SK-N-SH (cell line): Measurements from ENCODE around the gene ARHGEF17. TPM values are rescaled to one million over a fixed set of nuclear protein-coding genes. Genes with fewer than 3 reads are reported as not detected.

Experiments used
- CTCF ChIA-PET: fragments of 300-600, 350-600 bp; formaldehyde crosslinking; extraction: SDS; loops from one replicate; lab custom pipeline; 2021; lab: Yijun Ruan, JAX
- POLR2A ChIA-PET: fragments of 350-600 bp; sonication (Branson Sonifier 250); formaldehyde crosslinking; extraction: SDS; loops from one replicate; lab custom pipeline; 2020; ENCODE audit warnings: antibody characterized with exemption, inconsistent platforms; lab: Yijun Ruan, JAX
- DNase-seq: peaks from one replicate; pipeline ENCODE4 v3.0.0; 2012
- H2AFZ ChIP-seq: fragments of 200-600 bp; sonication (generic); 2 replicates; pipeline ENCODE4 v1.8.1; 2016; ENCODE audit warnings: antibody characterized with exemption, mild to moderate bottlenecking, low read depth
- H3F3A ChIP-seq: fragments of 200-600 bp; sonication (generic); replicated peaks from 2 replicates; pipeline ENCODE3; 2016; ENCODE audit warnings: antibody characterized with exemption, mild to moderate bottlenecking; ENCODE audit not compliant: insufficient read depth
- H3K27ac ChIP-seq, 2 experiments: fragments of 200-500 bp in 1 of 2; fragments of 200-600 bp in 1 of 2; sonication (Bioruptor generic) in 1 of 2; sonication (generic), shearing (Covaris generic) in 1 of 2; 2 replicates each; pipeline versions ENCODE4 v1.5.1 to v1.6.1; 2014 to 2016; ENCODE audit warnings: low read depth in 2 of 2, inconsistent platforms in 1 of 2, low read length in 1 of 2, mild to moderate bottlenecking in 1 of 2, mixed read lengths in 1 of 2
- H3K27me3 ChIP-seq: fragments of 200-600 bp; sonication (generic), shearing (Covaris generic); 2 replicates; pipeline ENCODE4 v1.6.1; 2016; ENCODE audit warnings: mixed run types; ENCODE audit not compliant: insufficient read depth
- H3K36me3 ChIP-seq, 2 experiments: fragments of 200-500 bp in 1 of 2; fragments of 200-600 bp in 1 of 2; sonication (Bioruptor generic) in 1 of 2; sonication (generic) in 1 of 2; replicated peaks in 1 of 2; 2 replicates each; pipeline versions ENCODE3 to v1.5.1; 2014 to 2016; ENCODE audit warnings: low read length in 1 of 2, mild to moderate bottlenecking in 1 of 2; ENCODE audit not compliant: insufficient read depth in 2 of 2, control insufficient read depth in 1 of 2
- H3K4me1 ChIP-seq, 2 experiments: fragments of 200-500 bp in 1 of 2; fragments of 200-600 bp in 1 of 2; sonication (Bioruptor generic) in 1 of 2; sonication (generic), shearing (Covaris generic) in 1 of 2; 2 replicates each; pipeline versions ENCODE4 v1.5.1 to v1.6.1; 2014 to 2016; ENCODE audit warnings: low read depth in 1 of 2, low read length in 1 of 2, mixed run types in 1 of 2; ENCODE audit not compliant: insufficient read depth in 2 of 2, control insufficient read depth in 1 of 2
- H3K4me2 ChIP-seq: fragments of 200-600 bp; sonication (generic), shearing (Covaris generic); 2 replicates; pipeline ENCODE4 v1.6.1; 2017; ENCODE audit warnings: mixed run types
- H3K4me3 ChIP-seq, 2 experiments: fragments of 200-500 bp in 1 of 2; fragments of 200-600 bp in 1 of 2; sonication (Bioruptor generic) in 1 of 2; sonication (generic), shearing (Covaris generic) in 1 of 2; 2 replicates each; pipeline versions ENCODE4 v1.5.1 to v1.8.1; 2014 to 2016; ENCODE audit warnings: low read depth in 2 of 2, inconsistent platforms in 1 of 2, low read length in 1 of 2, mild to moderate bottlenecking in 1 of 2, mixed read lengths in 1 of 2, moderate library complexity in 1 of 2
- H3K79me2 ChIP-seq: fragments of 200-600 bp; sonication (generic); 2 replicates; pipeline ENCODE4 v1.8.1; 2017; ENCODE audit warnings: mild to moderate bottlenecking; ENCODE audit not compliant: insufficient read depth
- H3K9ac ChIP-seq: fragments of 200-600 bp; sonication (generic); 2 replicates; pipeline ENCODE4 v1.6.1; 2017; ENCODE audit warnings: mixed run types
- H3K9me2 ChIP-seq: fragments of 200-600 bp; sonication (generic); 2 replicates; pipeline ENCODE4 v1.6.1; 2017; ENCODE audit warnings: mixed run types
- H3K9me3 ChIP-seq: fragments of 200-600 bp; sonication (generic); 2 replicates; pipeline ENCODE4 v1.6.1; 2017; ENCODE audit warnings: mixed run types, mild to moderate bottlenecking, moderate library complexity
- H4K20me1 ChIP-seq: fragments of 200-600 bp; sonication (generic); 2 replicates; pipeline ENCODE4 v1.6.1; 2017; ENCODE audit warnings: mild to moderate bottlenecking, mixed run types; ENCODE audit not compliant: insufficient read depth
- ELF1 ChIP-seq: IDR thresholded peaks from 2 replicates; pipeline ENCODE4 v1.4.0; 2012
- EP300 ChIP-seq, 2 experiments: IDR thresholded peaks; 2 replicates each; pipeline versions ENCODE4 v1.4.0 to v1.6.1; 2012; ENCODE audit warnings: borderline replicate concordance in 1 of 2, low read depth in 1 of 2, low read length in 1 of 2
- FOSL2 ChIP-seq: IDR thresholded peaks from 2 replicates; pipeline ENCODE4 v1.4.0; 2012; ENCODE audit warnings: low read depth, mild to moderate bottlenecking, moderate library complexity, borderline replicate concordance
- FOXJ3 ChIP-seq: sonication (generic); formaldehyde crosslinking; IDR thresholded peaks from 2 replicates; pipeline ENCODE4 v1.5.1; 2020; ENCODE audit warnings: mild to moderate bottlenecking, missing genetic modification reagents
- FOXM1 ChIP-seq: IDR thresholded peaks from 2 replicates; pipeline ENCODE4 v1.4.0; 2012; ENCODE audit warnings: low read depth, mild to moderate bottlenecking
- GATA2 ChIP-seq: sonication (generic); formaldehyde crosslinking; IDR thresholded peaks from 2 replicates; pipeline ENCODE4 v1.5.0; 2020; ENCODE audit warnings: mild to moderate bottlenecking, missing genetic modification reagents
- IRF3 ChIP-seq: fragments of 150-350 bp; IDR thresholded peaks from 2 replicates; pipeline ENCODE4 v1.6.1; 2016; ENCODE audit warnings: mild to moderate bottlenecking, low read depth, low read length
- MAX ChIP-seq: IDR thresholded peaks from 2 replicates; pipeline ENCODE4 v1.4.0; 2012; ENCODE audit warnings: low read depth
- MEF2A ChIP-seq: IDR thresholded peaks from 2 replicates; pipeline ENCODE4 v1.4.0; 2012; ENCODE audit warnings: low read depth, borderline replicate concordance
- MXI1 ChIP-seq: IDR thresholded peaks from 2 replicates; pipeline ENCODE4 v1.6.1; 2012; ENCODE audit warnings: mild to moderate bottlenecking, low read depth, low read length, improper control_type of control experiment
- PBX3 ChIP-seq: IDR thresholded peaks from 2 replicates; pipeline ENCODE4; 2012
- RAD21 ChIP-seq: IDR thresholded peaks from 2 replicates; pipeline ENCODE4 v1.6.1; 2012; ENCODE audit warnings: mild to moderate bottlenecking, low read length
- RCOR1 ChIP-seq: fragments of 150-350 bp; IDR thresholded peaks from 2 replicates; pipeline ENCODE4 v1.6.1; 2017; ENCODE audit warnings: antibody characterized with exemption, low read length
- RXRA ChIP-seq: IDR thresholded peaks from 2 replicates; pipeline ENCODE4 v1.4.0; 2012; ENCODE audit warnings: low read depth, mild to moderate bottlenecking, borderline replicate concordance
- TCF12 ChIP-seq: IDR thresholded peaks from 2 replicates; pipeline ENCODE4 v1.4.0; 2012
- whole genome bisulfite sequencing: methylation state at CpG from one replicate; pipeline ENCODE4 v1.1.6; 2017; ENCODE audit warnings: low lambda C conversion rate; 5-methylcytosine and 5-hydroxymethylcytosine counted together
- polyA plus RNA-seq, 3 experiments: library from polyadenylated mRNA; depleted of rRNA; stranded (reverse); fragments of >200 nt; gene quantifications; 2 replicates each; pipeline ENCODE4 v1.2.3, GENCODE V29; 2012

The ARHGEF17 gene
- polyA plus RNA-seq, 1 of the 3 experiments (the other 2 are of a cell fraction), result 45.9 TPM

- POLR2A ChIA-PET, result no interaction called here
- 98% methylated on average over 8 of the region's 8 CpGs for WGBS
These were observed 52.8 kb downstream of the ARHGEF17 start for GRCh38 chr11:73360743-73361369.

GRCh38 chr11:73361953-73362776 lies 54.1 kb downstream of the ARHGEF17 start:
- TF ChIP-seq FOXM1 (no peak), RAD21 (no peak), GATA2 (CRISPR knock-in tag) (no peak), ELF1 (no peak), RXRA (no peak), MEF2A (no peak), IRF3 (no peak), MXI1 (no peak), FOXJ3 (CRISPR knock-in tag) (no peak), PBX3 (no peak), FOSL2 (no peak), EP300 (IDR thresholded peaks at IDR 0.05; ENCODE audit: borderline replicate concordance in 1 of 2, low read depth in 1 of 2, low read length in 1 of 2) (no peak), MAX (no peak), RCOR1 (no peak)
- TF ChIP-seq, all 33 proteins: peak for 0
- no peak overlapping the region for H3K4me2 ChIP-seq
- H4K20me1 ChIP-seq, result no peaks in the 10 kb centered on the region
- CTCF ChIA-PET, result interaction anchor here (0.7 to 22.4 kb wide), 9 partner anchors 7 to 924 kb away, joined by 3 to 313 read pairs (median 11); no protein-coding TSS in a partner anchor
- H3K27ac ChIP-seq, result no peak overlapping the region
- POLR2A ChIA-PET, result no interaction called here
- H3F3A ChIP-seq, result peaks cover 4% of the 10 kb centered on the region
- H3K27me3 ChIP-seq, result no peaks in the 10 kb centered on the region
- peaks cover 0 to 10% of the 10 kb centered on the region in 2 experiments; a peak in 1 of 4 replicates for H3K4me1 ChIP-seq
- 92% methylated on average over 17 of the region's 70 CpGs for WGBS
- DNase-seq, result peak; percentile 57
- peaks cover 37 to 78% of the 10 kb centered on the region in 2 experiments for H3K36me3 ChIP-seq
- H3K9ac ChIP-seq, result no peak overlapping the region
- H3K4me3 ChIP-seq, result no peak overlapping the region
- no peaks in the 10 kb centered on the region for H3K9me3 ChIP-seq
- H3K79me2 ChIP-seq, result no peaks in the 10 kb centered on the region
- H3K9me2 ChIP-seq, result no peaks in the 10 kb centered on the region
- no peak overlapping the region for H2AFZ ChIP-seq

More at GRCh38 chr11:73360743-73361369, 52.8 kb downstream of the ARHGEF17 start:
- Histone ChIP-seq H3K9me2 (no peaks in the 10 kb centered on the region), H3K9ac (no peak overlapping the region), H3K27ac (no peak overlapping the region), H2AFZ (no peak overlapping the region), H3F3A (no peaks in the 10 kb centered on the region), H3K4me1 (peaks cover 0 to 10% of the 10 kb centered on the region in 2 experiments; a peak in 1 of 4 replicates), H3K36me3 (peaks cover 32 to 85% of the 10 kb centered on the region in 2 experiments), H3K4me2 (no peak overlapping the region), H4K20me1 (no peaks in the 10 kb centered on the region), H3K9me3 (no peaks in the 10 kb centered on the region), H3K79me2 (no peaks in the 10 kb centered on the region), H3K4me3 (no peak overlapping the region), H3K27me3 (no peaks in the 10 kb centered on the region)
- CTCF ChIA-PET, result interaction anchor here (0.6 to 22.4 kb wide), 9 partner anchors 6 to 300 kb away, joined by 3 to 313 read pairs (median 11); partner anchors contain the start of gene RELT
- no peak for DNase-seq
- TF ChIP-seq TCF12 (no peak), MAX (no peak), ELF1 (no peak), FOSL2 (no peak)
